Measurements from ENCODE around the gene CADPS.

- TF ChIP-seq, protein P1, sequence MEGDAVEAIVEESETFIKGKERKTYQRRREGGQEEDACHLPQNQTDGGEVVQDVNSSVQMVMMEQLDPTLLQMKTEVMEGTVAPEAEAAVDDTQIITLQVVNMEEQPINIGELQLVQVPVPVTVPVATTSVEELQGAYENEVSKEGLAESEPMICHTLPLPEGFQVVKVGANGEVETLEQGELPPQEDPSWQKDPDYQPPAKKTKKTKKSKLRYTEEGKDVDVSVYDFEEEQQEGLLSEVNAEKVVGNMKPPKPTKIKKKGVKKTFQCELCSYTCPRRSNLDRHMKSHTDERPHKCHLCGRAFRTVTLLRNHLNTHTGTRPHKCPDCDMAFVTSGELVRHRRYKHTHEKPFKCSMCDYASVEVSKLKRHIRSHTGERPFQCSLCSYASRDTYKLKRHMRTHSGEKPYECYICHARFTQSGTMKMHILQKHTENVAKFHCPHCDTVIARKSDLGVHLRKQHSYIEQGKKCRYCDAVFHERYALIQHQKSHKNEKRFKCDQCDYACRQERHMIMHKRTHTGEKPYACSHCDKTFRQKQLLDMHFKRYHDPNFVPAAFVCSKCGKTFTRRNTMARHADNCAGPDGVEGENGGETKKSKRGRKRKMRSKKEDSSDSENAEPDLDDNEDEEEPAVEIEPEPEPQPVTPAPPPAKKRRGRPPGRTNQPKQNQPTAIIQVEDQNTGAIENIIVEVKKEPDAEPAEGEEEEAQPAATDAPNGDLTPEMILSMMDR (IDR thresholded peaks at IDR 0.05) = no peak
- TF ChIP-seq POLR2AphosphoS5 (IDR thresholded peaks at IDR 0.05) (no peak), EP300 (IDR thresholded peaks at IDR 0.05) (no peak)
These were observed 371.7 kb downstream of the CADPS start for GRCh38 chr3:62503516-62503915.
